ENCODE measurements around the gene NRCAM. TPM values are rescaled to one million over a fixed set of nuclear protein-coding genes. Genes with fewer than 3 reads are reported as not detected.

NRCAM gene
- total and polyA plus RNA-seq, 2 donors (not counting 1 experiment from before 2014, with no cell fraction given) = 0.75 to 4.6 TPM

- Histone ChIP-seq H3K27ac (ENCODE audit: low read length in 2 of 2) (no peak overlapping the region), H3K9me3 (ENCODE audit: control extremely low read depth in 1 of 3, control insufficient read depth in 2 of 3, insufficient read depth in 1 of 3, low read length in 2 of 3) (no peaks in the 10 kb centered on the region), H3K27me3 (replicated peaks in 1 of 4; ENCODE audit: control extremely low read depth in 1 of 4, control insufficient read depth in 3 of 4, insufficient read depth in 4 of 4, low read length in 3 of 4) (peaks cover 0 to 4% (median 0%) of the 10 kb centered on the region in 4 experiments), H3K9ac (ENCODE audit: low read length) (no peak overlapping the region), H3K4me3 (ENCODE audit: control extremely low read depth in 1 of 5, extremely low read depth in 1 of 5, insufficient read depth in 1 of 5, low read depth in 2 of 5, low read length in 4 of 5) (no peak overlapping the region), H4K20me1 (ENCODE audit: control insufficient read depth, insufficient read depth, low read length, poor library complexity, severe bottlenecking) (no peaks in the 10 kb centered on the region), H3K79me2 (ENCODE audit: control insufficient read depth, insufficient read depth, low read length) (no peaks in the 10 kb centered on the region), H3K4me1 (ENCODE audit: control insufficient read depth in 2 of 2, insufficient read depth in 2 of 2, low read length in 2 of 2) (no peaks in the 10 kb centered on the region), H3K4me2 (replicated peaks; ENCODE audit: low read depth, low read length, poor library complexity, severe bottlenecking) (no peak overlapping the region), H3K36me3 (replicated peaks in 1 of 2; ENCODE audit: control extremely low read depth in 1 of 2, control insufficient read depth in 1 of 2, extremely low read depth in 1 of 2, insufficient read depth in 2 of 2, low read length in 1 of 2) (no peaks in the 10 kb centered on the region), H2AFZ (ENCODE audit: insufficient read depth, low read depth, low read length, poor library complexity, severe bottlenecking) (no peak overlapping the region)
- intact Hi-C loops (cut with micrococcal nuclease) = no loop called here
- no peaks in the 10 kb centered on the region for H3K27me3 Mint-ChIP-seq
- no peak overlapping the region for H3K4me3 Mint-ChIP-seq
- DNase-seq (no peak), ATAC-seq (ENCODE audit: low read depth) (no peak)
- no CpG with 5 or more reads among the region's 2 CpGs for WGBS (ENCODE audit: insufficient coverage)
- H3K27ac Mint-ChIP-seq = no peak overlapping the region
- TF ChIP-seq EZH2 (IDR thresholded peaks at IDR 0.05; ENCODE audit: borderline replicate concordance, insufficient read depth, low read depth, low read length, poor library complexity, severe bottlenecking) (no peak), CTCF (IDR thresholded peaks at IDR 0.05) (no peak)
- ChIA-PET CTCF (no interaction called here), POLR2A (no interaction called here)
- no peaks in the 10 kb centered on the region for H3K9me3 Mint-ChIP-seq (ENCODE audit: insufficient read depth)
- no peaks in the 10 kb centered on the region for H3K4me1 Mint-ChIP-seq
These were observed 154.8 kb downstream of the NRCAM start for GRCh38 chr7:108301387-108301786.

GRCh38 chr7:108299251-108299973 lies 156.8 kb downstream of the NRCAM start:
- intact Hi-C loops (cut with micrococcal nuclease) = no loop called here
- peaks cover 5 to 7% of the 10 kb centered on the region in 2 donors for H3K4me1 ChIP-seq (ENCODE audit: control insufficient read depth in 2 of 2, insufficient read depth in 2 of 2, low read length in 2 of 2)
- H2AFZ ChIP-seq (ENCODE audit: insufficient read depth, low read depth, low read length, poor library complexity, severe bottlenecking) = no peak overlapping the region
- no peaks in the 10 kb centered on the region for H3K79me2 ChIP-seq (ENCODE audit: control insufficient read depth, insufficient read depth, low read length)
- Mint-ChIP-seq H3K4me1 (peaks cover 11% of the 10 kb centered on the region), H3K27me3 (no peaks in the 10 kb centered on the region), H3K27ac (no peak overlapping the region), H3K9me3 (ENCODE audit: insufficient read depth) (no peaks in the 10 kb centered on the region), H3K4me3 (no peak overlapping the region)
- no peak overlapping the region for H3K4me3 ChIP-seq (ENCODE audit: control extremely low read depth in 1 of 5, extremely low read depth in 1 of 5, insufficient read depth in 1 of 5, low read depth in 2 of 5, low read length in 4 of 5)
- ATAC-seq (ENCODE audit: low read depth) = no peak
- TF ChIP-seq EZH2 (IDR thresholded peaks at IDR 0.05; ENCODE audit: borderline replicate concordance, insufficient read depth, low read depth, low read length, poor library complexity, severe bottlenecking) (no peak), CTCF (IDR thresholded peaks at IDR 0.05) (no peak)
- no peak overlapping the region for H3K9ac ChIP-seq (ENCODE audit: low read length)
- no peaks in the 10 kb centered on the region for H3K9me3 ChIP-seq (ENCODE audit: control extremely low read depth in 1 of 3, control insufficient read depth in 2 of 3, insufficient read depth in 1 of 3, low read length in 2 of 3)
- H3K36me3 ChIP-seq (replicated peaks in 1 of 2; ENCODE audit: control extremely low read depth in 1 of 2, control insufficient read depth in 1 of 2, extremely low read depth in 1 of 2, insufficient read depth in 2 of 2, low read length in 1 of 2) = no peaks in the 10 kb centered on the region
- no peaks in the 10 kb centered on the region for H4K20me1 ChIP-seq (ENCODE audit: control insufficient read depth, insufficient read depth, low read length, poor library complexity, severe bottlenecking)
- WGBS (ENCODE audit: insufficient coverage) = 87% methylated on average over 3 of the region's 8 CpGs
- no peak overlapping the region for H3K27ac ChIP-seq (ENCODE audit: low read length in 2 of 2)
- ChIA-PET POLR2A (no interaction called here), CTCF (no interaction called here)
- H3K27me3 ChIP-seq (replicated peaks in 1 of 4; ENCODE audit: control extremely low read depth in 1 of 4, control insufficient read depth in 3 of 4, insufficient read depth in 4 of 4, low read length in 3 of 4) = no peaks in the 10 kb centered on the region
- H3K4me2 ChIP-seq (replicated peaks; ENCODE audit: low read depth, low read length, poor library complexity, severe bottlenecking) = no peak overlapping the region
- no peak for DNase-seq

Data from B cell (primary cell).